SW480 (cell line): ENCODE measurements around the gene PCDH9.

Source experiments
- DNase-seq: peaks from one replicate; pipeline ENCODE4 v3.0.0-alpha.2; 2016; ENCODE audit warnings: low spot score

Gene PCDH9

DNA sequence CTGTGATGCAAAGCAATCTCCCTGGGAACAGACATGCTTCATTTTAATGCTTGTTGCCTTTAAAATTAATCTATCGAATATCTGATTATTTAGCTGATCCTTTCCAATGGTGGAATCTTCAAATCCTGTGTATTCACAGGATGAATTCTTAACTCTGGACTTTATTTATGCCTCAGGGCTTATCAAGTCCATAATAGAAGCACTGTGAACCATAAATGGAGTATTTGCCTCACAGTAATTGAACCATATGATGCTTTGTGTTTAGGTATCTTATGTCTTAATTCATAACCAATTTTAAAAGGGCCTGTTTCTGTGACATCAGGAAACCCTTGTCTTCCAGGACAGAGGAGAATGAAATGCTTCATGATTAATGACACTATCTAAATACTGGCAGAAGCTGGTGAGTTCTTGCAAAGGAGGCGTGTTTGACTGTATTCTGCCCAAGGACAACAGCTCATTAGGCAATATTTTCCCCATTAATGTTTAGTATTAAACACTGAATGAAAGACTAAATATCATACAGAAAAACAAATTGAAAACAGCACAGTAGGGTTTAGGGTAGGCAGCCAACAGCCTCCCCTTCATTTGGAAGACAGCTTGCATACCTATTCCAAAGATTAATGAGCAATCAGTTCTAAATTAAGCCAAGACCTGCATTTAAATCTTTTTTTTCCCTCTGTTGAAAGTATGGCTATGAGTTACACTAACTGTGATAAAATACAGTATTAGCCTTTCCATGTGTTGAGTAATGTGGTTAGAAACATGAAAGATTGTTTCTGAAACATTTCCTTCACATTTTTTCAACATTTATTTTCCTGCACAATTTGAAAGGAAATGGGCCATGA lies 709.4 kb downstream of the PCDH9 start:
- no peak for DNase-seq

GRCh38 chr13:66519259-66519658 lies 710.9 kb downstream of the PCDH9 start:
- DNase-seq: no peak

GRCh38 chr13:66518068-66518467 lies 712.1 kb downstream of the PCDH9 start:
- DNase-seq: no peak

- DNase-seq: no peak
These were observed 716.4 kb downstream of the PCDH9 start for GRCh38 chr13:66513728-66514127.

- DNase-seq: no peak
These were observed 721.0 kb downstream of the PCDH9 start for GRCh38 chr13:66509175-66509574.

DNA sequence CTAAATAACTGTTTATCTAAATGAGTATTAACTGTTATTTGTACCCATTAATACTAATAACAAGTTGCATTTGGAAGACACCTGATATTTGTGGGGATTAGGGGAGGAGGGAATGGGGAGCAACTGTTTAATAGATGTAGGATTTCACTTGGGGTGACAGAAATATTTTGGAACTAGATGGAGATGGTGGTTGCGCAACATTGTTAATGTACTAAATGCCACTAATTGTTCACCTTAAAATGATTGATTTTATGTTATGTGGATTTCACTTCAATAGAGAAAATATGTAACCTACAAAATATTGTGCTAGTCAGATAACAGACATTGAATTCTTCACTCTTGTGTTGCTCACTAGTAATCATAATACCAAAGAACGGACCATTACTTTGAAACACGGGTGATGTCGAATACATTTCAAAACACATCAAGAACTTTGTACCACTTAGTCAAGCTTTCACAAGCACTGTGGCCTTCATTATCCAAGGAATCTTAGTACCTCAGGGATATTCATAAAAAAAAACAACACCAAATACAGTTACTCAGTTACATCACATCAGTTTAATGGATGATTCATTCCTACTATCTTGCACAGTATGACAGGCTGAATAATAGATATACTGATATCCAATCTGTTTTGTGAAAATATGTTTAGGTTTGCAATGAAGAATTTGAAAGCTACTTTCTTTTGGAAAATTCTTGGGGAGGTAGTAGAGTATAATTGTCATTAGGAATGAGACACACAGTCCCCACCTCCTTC lies 721.8 kb downstream of the PCDH9 start:
- no peak for DNase-seq

DNA sequence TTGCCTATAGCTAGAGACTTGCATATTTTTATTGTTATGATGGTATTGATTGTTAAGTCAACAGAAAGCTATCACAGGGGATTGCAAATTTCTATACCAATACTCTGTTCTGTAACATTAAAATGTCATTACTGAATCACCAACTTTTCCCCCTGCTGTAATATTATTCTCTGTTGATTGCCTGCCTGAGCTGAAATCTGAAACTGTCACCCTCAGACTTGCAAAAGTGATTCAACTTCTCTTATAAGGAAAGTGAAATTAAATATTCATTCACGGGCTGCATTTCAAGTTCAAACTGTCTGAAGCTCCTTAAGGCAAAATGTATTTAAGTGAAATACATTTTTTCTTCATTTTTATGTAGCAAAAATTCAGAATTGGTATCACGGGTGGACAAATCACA lies 723.2 kb downstream of the PCDH9 start:
- no peak for DNase-seq

GRCh38 chr13:66506051-66506777 lies 723.9 kb downstream of the PCDH9 start:
- no peak for DNase-seq

DNA sequence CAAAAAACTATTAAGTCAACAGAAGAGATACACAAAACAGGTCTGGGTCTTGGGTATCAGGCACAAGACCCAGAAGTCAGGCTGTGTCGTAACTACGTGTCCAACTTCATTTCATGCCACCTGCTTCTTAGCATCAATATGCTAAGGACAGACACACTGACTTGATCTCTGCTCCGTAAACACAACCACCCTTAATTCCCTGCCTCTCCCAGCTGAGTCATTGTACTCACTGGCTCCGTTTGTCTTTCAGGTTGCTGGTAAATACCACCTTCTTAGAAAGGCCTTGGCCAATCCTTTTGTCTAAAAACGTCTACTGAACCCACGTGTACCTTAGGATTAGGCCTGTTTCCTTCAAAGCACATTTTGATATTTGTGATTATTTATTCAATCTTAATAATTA lies 726.2 kb downstream of the PCDH9 start:
- DNase-seq: no peak

- no peak for DNase-seq
These were observed 729.0 kb downstream of the PCDH9 start for GRCh38 chr13:66501181-66501580.

DNA sequence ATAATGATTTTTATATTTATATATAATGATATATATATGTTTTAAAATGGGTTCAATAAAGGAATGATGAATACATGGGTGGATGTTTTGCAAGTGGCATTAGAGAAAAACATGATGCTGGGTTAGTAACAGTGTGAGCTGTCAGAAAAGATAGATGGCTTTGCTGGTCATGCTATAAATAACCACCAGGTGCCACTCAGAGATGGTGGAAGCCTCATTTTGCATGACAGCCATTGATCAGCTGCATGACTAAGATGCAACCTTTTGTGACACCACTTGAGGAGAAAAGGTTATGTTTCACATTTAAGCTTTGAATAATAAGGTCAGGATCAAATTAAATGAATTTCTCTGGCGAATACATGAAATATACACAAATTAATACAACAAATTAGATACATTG lies 737.7 kb downstream of the PCDH9 start:
- DNase-seq: no peak

DNA sequence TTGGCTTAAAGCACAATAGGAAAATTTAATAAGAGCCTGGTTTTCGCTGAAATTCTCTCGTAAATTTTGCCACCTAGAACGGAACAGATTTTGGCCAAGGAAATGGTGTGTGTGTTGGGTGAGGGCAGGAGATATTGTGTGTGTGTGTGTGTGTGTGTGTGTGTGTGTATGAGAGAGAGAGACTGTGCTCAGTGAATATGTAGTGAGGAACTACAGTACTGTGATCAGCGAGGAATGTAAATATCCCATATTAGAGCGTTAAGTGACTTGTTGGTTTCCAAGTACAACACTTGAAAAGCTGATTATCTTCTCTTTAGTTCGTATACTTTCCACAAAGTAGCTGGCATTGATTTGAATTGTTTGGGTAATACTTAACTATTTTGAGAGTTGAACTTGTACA lies 738.9 kb downstream of the PCDH9 start:
- DNase-seq: no peak

DNA sequence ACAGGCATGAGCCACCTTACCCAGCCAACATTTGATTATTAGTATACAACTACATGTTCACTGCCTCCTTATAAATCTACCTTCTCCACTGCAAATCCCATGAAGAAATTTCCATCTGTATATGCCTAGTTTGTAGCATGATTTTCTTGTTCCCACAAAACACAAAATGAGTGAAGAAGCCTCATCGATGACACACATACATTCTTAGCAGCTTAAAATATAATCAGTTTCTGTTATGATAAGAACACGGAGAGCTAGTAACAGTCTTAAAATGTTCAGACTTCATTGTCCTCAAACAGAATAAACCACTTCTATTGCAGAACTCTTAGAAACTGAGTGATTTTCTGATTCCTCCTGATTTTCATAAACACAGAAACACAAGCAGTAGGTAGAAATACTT lies 740.5 kb downstream of the PCDH9 start:
- DNase-seq: no peak

- DNase-seq: no peak
These were observed 741.0 kb downstream of the PCDH9 start for GRCh38 chr13:66489172-66489571.

- no peak for DNase-seq
These were observed 746.4 kb downstream of the PCDH9 start for GRCh38 chr13:66483712-66484111.

GRCh38 chr13:66482836-66483235 lies 747.3 kb downstream of the PCDH9 start:
- no peak for DNase-seq

DNA sequence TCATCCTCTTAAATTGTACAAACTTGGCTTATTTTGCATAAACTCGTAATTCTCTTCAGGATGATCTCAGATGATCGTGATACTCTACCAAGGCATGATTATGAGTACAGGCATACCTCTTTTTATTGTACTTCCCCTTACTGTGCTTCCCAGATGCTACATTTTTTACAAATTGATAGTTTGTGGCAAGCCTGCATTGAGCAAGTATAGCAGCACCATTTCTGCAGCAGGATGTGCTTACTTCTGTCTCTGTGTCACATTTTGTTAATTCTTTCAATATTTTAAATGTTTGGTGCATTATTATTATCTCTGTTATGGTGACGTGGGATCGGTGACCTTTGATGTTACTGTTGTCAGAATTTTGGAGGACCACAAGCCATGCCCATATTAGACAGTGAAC lies 752.3 kb downstream of the PCDH9 start:
- DNase-seq: no peak

- no peak for DNase-seq
These were observed 755.1 kb downstream of the PCDH9 start for GRCh38 chr13:66475061-66475460.

- DNase-seq: no peak
These were observed 760.4 kb downstream of the PCDH9 start for GRCh38 chr13:66469745-66470144.

- DNase-seq: no peak
These were observed 761.5 kb downstream of the PCDH9 start for GRCh38 chr13:66468656-66469055.

DNA sequence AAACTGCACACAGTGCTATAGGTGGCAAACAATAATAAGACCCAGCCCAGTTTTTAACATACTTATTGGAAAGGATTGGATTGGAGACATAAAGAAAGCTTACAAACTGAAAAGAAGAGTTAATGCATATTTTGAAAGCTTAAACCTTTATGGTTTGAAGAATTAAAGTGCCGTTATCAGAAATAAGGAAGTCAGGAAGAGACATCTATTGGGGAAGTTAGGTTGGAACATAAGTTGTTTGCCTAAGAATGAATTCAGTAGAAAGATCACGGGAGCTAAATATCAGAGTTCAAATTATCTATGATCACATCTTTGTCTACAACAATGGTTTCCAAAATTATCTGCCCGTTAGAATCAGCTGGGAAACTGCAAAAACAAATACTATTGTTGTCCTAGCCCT lies 767.9 kb downstream of the PCDH9 start:
- DNase-seq: no peak

- DNase-seq: no peak
These were observed 769.1 kb downstream of the PCDH9 start for GRCh38 chr13:66461021-66461420.

GRCh38 chr13:66459634-66460033 lies 770.5 kb downstream of the PCDH9 start:
- DNase-seq: no peak
